DND-41 (cell line): ENCODE data around the gene PSG11.

Source experiments
- CTCF ChIP-seq: IDR thresholded peaks from 2 replicates; pipeline ENCODE4 v1.5.1; 2012; ENCODE audit warnings: borderline replicate concordance, low read length, moderate library complexity, mild to moderate bottlenecking; ENCODE audit not compliant: poor library complexity, severe bottlenecking; ENCODE audit errors: extremely low read depth
- EZH2 ChIP-seq: IDR thresholded peaks from 3 replicates; pipeline ENCODE4 v1.6.1; 2012; ENCODE audit warnings: borderline replicate concordance, low read depth, mild to moderate bottlenecking, moderate library complexity, low read length, inconsistent platforms; ENCODE audit not compliant: severe bottlenecking

GRCh38 chr19:42989851-42990250 lies 36.4 kb downstream of the PSG11 start:
- TF ChIP-seq CTCF (no peak), EZH2 (no peak)
